Measurements from ENCODE around the gene CLBA1.
"Not testable (repeated sequence)": the region's sequence is repeated elsewhere in the genome, so short reads cannot be mapped to it uniquely, and the experiment has no call there.

Gene CLBA1

GRCh38 chr14:104985675-104986486 lies at the start of gene CLBA1:
Gene CLBA1 (plus strand): TSS chr14:104985788. CDS start chr14:104986432, 644 bp downstream.
- DNase-seq (ENCODE audit: low read depth): peak; percentile 59

GRCh38 chr14:104935955-104936354 lies 49.6 kb upstream of the CLBA1 start:
- no peak for DNase-seq (ENCODE audit: low read depth)

DNA sequence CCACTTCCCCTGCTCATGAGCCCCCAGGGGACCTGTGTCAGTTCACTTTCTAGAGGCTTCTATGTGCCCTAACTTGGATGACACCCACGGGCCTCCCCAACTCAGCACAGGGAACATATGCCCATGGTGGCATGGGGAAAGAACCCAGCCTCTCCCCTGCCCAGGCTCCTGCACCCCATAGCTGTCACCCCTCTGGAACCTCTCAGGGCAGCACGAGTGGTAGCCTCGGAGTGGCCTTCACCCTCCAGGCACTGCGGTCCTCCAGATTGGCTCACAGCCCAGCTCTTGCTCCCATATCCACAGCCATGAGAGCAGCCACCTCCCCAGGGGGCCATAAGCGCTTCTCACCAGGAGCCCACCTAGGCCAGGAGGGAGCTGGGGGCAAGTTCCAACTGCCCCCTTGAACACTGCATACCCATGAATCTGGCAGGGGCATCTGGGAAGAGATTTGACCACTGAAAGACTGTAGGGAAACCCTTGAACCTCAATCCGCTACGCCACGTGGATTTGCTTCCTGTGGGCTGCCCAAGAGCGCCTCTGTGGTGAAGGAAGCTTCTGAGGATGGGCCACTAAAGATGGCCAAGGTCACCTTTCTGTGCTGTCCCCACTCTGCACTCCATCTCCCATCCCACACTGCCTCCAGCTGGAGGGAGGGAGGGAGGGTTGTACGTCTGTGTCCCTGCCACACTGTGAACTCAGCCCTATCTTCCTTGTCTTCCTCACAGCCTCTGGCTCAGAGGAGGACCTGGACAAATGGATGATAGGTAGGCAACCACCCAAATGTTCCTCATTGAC lies 49.0 kb upstream of the CLBA1 start:
- no peak for DNase-seq (ENCODE audit: low read depth)

DNA sequence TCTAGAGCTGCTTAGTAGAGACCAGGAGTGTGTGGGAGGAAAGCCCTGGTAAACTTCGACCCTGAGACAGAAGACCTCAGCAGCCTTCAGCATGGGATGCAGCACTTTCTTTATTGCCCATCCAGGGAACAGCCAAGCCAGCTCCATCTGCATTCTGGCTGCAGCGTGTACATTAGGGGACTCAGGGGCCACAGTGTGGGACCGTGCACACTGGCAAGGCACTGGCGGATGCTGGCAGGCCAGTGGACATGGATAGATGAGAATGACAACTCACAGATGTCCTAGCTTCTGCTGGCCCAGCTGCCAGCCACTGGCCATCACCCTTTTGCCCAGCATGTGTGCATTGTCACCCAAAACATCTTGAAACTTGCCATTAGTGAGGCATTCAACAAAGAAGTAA lies 48.4 kb upstream of the CLBA1 start:
- DNase-seq (ENCODE audit: low read depth): no peak

DNA sequence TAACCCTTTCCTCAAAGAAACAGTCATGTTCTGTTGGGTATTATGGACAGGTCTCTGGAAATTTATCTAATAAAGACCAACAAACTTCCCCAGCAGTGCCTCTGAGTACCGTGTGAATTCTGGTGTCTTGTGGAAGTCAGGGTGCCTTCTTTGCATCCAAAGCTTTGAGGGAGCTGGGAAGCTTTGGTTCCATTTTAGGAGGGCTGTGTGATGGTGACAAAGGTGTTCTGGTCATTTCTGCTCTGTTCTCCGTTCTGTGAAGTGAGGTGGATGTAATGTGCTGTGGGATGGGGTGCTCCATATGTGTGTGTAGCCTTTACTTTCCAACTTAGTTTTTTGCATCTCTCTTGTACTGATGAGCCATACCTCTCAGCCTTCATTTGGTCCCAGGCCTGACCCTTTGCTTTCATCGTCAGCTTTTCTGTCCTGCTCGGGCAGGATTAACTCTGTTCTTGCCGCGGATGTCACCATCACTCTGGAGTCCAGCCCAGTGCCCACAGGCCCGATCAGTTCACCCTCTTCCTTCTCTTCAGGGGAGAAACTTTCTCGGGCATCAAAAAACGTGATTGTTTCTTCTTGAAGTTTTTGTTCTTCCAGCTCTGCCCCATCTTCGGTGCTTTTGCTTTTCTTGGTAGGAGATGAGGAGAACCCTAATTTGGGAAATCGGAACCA lies 47.8 kb upstream of the CLBA1 start:
- DNase-seq (ENCODE audit: low read depth): no peak

DNA sequence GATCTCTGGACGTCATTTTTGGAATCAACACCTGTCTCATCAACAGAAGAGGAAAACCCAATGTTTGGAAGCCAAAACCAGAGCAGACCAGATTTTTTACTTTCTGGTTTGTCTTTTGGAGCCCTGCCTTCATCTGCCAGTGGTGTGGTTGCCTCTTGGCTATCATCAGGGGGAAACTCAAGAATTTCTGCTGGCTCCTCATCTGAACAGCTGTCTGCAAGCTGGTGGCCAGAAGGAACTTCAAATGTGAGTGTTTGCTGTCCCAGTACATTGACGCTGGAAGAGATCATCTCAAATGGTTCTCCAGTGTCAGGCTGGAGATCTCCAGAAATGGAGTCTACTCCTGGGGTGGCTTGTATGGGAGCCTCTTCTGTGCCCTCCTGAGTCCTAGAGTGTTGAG lies 47.2 kb upstream of the CLBA1 start:
- no peak for DNase-seq (ENCODE audit: low read depth)

DNA sequence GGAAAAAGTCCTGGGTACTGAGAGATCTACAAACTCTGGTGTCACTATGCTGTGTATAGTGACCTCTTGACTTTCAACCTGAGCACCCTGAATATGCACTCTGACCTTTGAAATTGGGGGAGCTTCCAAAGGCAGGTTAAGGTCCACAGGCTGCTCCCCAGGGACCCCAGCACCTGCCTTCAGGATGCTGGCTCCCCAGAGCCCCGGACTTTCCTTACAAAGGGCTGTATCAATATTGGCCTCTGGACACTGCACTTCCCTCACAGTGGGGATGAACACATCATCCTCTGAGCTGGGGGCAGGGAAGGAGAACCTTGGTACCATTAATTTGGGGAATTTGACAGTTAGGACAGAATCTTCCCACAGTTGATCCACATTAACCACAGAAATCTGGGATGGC lies 46.6 kb upstream of the CLBA1 start:
- DNase-seq (ENCODE audit: low read depth): no peak

GRCh38 chr14:104939666-104940410 lies 45.8 kb upstream of the CLBA1 start:
- no peak for DNase-seq (ENCODE audit: low read depth)

- no peak for DNase-seq (ENCODE audit: low read depth)
Measured at GRCh38 chr14:104940526-104941150, 45.0 kb upstream of the CLBA1 start.

- no peak for DNase-seq (ENCODE audit: low read depth)
Measured at GRCh38 chr14:104941508-104942365, 43.9 kb upstream of the CLBA1 start.

DNA sequence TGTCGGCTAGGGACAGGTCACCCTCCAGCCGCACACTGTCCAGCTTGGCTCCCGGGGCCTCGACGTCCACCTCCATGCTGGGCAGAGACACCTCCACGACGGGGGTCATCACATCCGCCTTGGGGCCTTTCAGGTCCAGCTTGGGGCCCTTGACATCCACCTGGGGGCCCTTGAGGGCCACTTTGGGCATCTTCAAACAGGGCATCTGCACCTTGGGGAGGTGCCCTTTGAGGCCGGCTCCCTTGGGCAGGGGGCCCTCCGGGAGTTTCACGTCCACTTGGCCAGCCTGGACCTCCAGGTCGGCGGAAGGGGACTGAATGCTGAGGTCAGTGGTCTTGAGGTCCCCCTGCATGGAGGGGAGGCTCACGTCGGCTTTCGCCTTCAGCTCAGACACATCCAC lies 43.0 kb upstream of the CLBA1 start:
- no peak for DNase-seq (ENCODE audit: low read depth)

GRCh38 chr14:104943216-104944015 lies 42.2 kb upstream of the CLBA1 start:
- not testable (repeated sequence) for DNase-seq (ENCODE audit: low read depth)

- not testable (repeated sequence) for DNase-seq (ENCODE audit: low read depth)
Measured at GRCh38 chr14:104944016-104944308, 41.6 kb upstream of the CLBA1 start.

DNA sequence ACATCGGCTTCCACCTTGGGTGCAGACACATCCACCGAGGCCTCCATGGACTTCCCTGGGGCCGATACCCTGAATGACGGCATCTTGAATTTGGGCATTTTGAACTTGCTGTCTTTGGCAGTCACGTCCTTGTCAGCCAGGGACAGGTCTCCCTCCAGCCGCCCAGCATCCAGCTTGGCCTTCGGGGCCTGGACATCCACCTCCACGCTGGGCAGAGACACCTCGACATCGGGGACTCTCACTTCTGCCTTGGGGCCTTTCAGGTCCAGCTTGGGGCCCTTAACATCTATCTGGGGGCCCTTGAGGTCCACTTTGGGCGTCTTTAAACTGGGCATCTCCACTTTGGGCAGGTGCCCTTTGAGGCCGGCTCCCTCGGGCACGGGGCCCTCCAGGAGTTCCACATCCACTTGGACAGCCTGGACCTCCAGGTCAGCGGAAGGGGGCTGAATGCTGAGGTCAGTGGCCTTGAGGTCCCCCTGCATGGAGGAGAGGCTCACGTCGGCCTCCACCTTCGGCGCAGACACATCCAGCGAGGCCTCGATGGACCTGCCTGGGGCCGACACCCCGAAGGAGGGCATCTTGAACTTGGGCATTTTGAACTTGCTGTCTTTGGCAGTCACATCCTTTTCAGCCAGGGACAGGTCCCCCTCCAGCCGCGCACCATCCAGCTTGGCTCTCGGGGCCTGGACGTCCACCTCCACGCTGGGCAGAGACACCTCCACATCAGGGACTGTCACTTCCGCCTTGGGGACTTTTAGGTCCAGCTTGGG lies 41.0 kb upstream of the CLBA1 start:
- not testable (repeated sequence) for DNase-seq (ENCODE audit: low read depth)

- not testable (repeated sequence) for DNase-seq (ENCODE audit: low read depth)
Measured at GRCh38 chr14:104945266-104945665, 40.3 kb upstream of the CLBA1 start.

DNA sequence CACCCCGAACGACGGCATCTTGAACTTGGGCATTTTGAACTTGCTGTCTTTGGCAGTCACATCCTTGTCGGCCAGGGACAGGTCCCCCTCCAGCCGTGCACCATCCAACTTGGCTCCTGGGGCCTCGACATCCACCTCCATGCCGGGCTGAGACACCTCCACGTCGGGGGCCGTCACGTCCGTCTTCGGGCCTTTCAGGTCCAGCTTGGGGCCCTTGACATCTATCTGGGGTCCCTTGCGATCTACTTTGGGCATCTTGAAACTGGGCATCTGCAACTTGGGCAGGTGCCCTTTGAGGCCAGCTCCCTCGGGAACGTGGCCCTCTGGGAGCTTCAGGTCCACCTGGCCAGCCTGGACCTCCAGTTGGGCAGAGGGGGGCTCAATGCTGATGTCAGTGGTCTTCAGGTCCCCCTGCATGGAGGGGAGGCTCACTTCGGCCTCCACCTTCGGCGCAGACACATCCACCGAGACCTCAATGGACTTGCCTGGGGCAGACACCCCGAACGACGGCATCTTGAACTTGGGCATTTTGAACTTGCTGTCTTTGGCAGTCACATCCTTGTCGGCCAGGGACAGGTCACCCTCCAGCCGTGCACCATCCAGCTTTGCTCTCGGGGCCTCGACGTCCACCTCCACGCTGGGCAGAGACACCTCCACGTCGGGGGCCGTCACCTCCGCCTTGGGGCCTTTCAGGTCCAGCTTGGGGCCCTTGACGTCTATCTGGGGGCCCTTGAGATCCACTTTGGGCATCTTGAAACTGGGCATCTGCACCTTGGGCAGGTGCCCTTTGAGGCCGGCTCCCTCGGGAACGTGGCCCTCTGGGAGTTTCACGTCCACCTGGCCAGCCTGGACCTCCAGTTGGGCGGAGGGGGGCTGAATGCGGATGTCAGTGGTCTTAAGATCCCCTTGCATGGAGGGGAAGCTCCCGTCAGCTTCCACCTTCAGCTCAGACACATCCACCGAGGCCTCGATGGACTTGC lies 39.3 kb upstream of the CLBA1 start:
- DNase-seq (ENCODE audit: low read depth): not testable (repeated sequence)

DNA sequence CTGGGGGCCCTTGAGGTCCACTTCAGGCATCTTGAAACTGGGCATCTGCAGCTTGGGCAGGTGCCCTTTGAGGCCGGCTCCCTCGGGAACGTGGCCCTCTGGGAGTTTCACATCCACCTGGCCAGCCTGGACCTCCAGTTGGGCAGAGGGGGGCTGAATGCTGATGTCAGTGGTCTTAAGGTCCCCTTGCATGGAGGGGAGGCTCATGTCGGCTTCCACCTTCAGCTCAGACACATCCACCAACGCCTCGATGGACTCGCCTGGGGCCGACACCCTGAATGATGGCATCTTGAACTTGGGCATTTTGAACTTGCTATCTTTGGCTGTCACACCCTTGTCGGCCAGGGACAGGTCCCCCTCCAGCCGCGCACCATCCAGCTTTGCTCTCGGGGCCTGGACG lies 38.4 kb upstream of the CLBA1 start:
- not testable (repeated sequence) for DNase-seq (ENCODE audit: low read depth)
